GM18505 (cell line): Measurements from ENCODE around the gene SGCA.

ENCODE experiments used
- ATAC-seq: cut with Tn5 transposase; IDR thresholded peaks from one replicate; pipeline ENCODE4 v1.9.1; 2021; ENCODE audit not compliant: unreplicated experiment
- POLR2A ChIP-seq: IDR thresholded peaks from 4 replicates; pipeline ENCODE4 v1.6.1; 2011; ENCODE audit warnings: borderline replicate concordance; ENCODE audit not compliant: insufficient read depth, insufficient read length; ENCODE audit errors: extremely low read depth

SGCA gene

GRCh38 chr17:50199803-50200456, 34.1 kb downstream of the SGCA start:
- peak; percentile 23 for ATAC-seq
- no peak for TF ChIP-seq POLR2A

GRCh38 chr17:50200457-50201275, 34.9 kb downstream of the SGCA start:
- no peak for TF ChIP-seq POLR2A
- ATAC-seq, result peak; percentile 48

GRCh38 chr17:50201276-50201854, 35.6 kb downstream of the SGCA start, which contains the start of gene COL1A1:
Gene COL1A1, minus strand, starts transcription at chr17:50201631. Its CDS starts 118 bp downstream, at chr17:50201513.
- no peak for TF ChIP-seq POLR2A

GRCh38 chr17:50203086-50203485, 37.3 kb downstream of the SGCA start:
- no peak for TF ChIP-seq POLR2A

More at GRCh38 chr17:50201276-50201854, 35.6 kb downstream of the SGCA start, which contains the start of gene COL1A1:
- no peak for ATAC-seq

GRCh38 chr17:50203604-50204345, 38.0 kb downstream of the SGCA start:
- no peak for ATAC-seq
- no peak for TF ChIP-seq POLR2A

More at GRCh38 chr17:50203086-50203485, 37.3 kb downstream of the SGCA start:
- ATAC-seq, result no peak

GRCh38 chr17:50204431-50204830, 38.6 kb downstream of the SGCA start:
- TF ChIP-seq POLR2A, result no peak
- ATAC-seq, result no peak

- no peak for ATAC-seq
- no peak for TF ChIP-seq POLR2A
Measured at GRCh38 chr17:50205111-50205962, 39.5 kb downstream of the SGCA start.

- no peak for TF ChIP-seq POLR2A
- no peak for ATAC-seq
Measured at GRCh38 chr17:50205963-50206505, 40.2 kb downstream of the SGCA start.

- TF ChIP-seq POLR2A, result no peak
Measured at GRCh38 chr17:50206604-50207293, 40.9 kb downstream of the SGCA start.

GRCh38 chr17:50207315-50207714, 41.5 kb downstream of the SGCA start:
- no peak for TF ChIP-seq POLR2A

More at GRCh38 chr17:50206604-50207293, 40.9 kb downstream of the SGCA start:
- ATAC-seq, result no peak

GRCh38 chr17:50207792-50208567, 42.2 kb downstream of the SGCA start:
- no peak for TF ChIP-seq POLR2A
- ATAC-seq, result no peak

More at GRCh38 chr17:50207315-50207714, 41.5 kb downstream of the SGCA start:
- no peak for ATAC-seq
